PC-3 (cell line): ENCODE data around the gene ODC1. TPM values are rescaled to one million over a fixed set of nuclear protein-coding genes. Genes with fewer than 3 reads are reported as not detected.

ENCODE experiments used
- ATAC-seq: fragments of 200-7000 bp; cut with Tn5 transposase; 2 replicates; pipeline ENCODE4 v1.9.1; 2020; ENCODE audit warnings: mild to moderate bottlenecking, moderate library complexity
- BruUV-seq: library from RNA; stranded (reverse); fragments of 400-500 nt; replicated peaks from 2 replicates; lab custom pipeline; 2021; lab: Mats Ljungman, UMichigan
- CTCF ChIA-PET: fragments of 300-600 bp; sonication (Branson Sonifier 250); formaldehyde crosslinking; loops from one replicate; lab custom pipeline; 2022; ENCODE audit warnings: antibody characterized with exemption; lab: Charles Lee
- POLR2A ChIA-PET: fragments of 300-600 bp; sonication (Branson Sonifier 250); formaldehyde crosslinking; loops from one replicate; lab custom pipeline; 2022; ENCODE audit warnings: antibody characterized with exemption; ENCODE audit not compliant: unreplicated experiment; lab: Charles Lee
- DNase-seq: peaks from one replicate; pipeline ENCODE4 v3.0.0-alpha.2; 2015
- H2AFZ ChIP-seq: fragments of 300-600 bp; sonication (generic); 2 replicates; pipeline ENCODE4 v1.6.0; 2016; ENCODE audit warnings: antibody characterized with exemption, low read length
- H3F3A ChIP-seq: fragments of 300-600 bp; sonication (generic); one replicate; pipeline ENCODE4 v1.6.0; 2017; ENCODE audit warnings: antibody characterized with exemption, low read length, control low read depth, mild to moderate bottlenecking; ENCODE audit not compliant: unreplicated experiment
- H3K27ac ChIP-seq: fragments of 300-600 bp; sonication (generic); 2 replicates; pipeline ENCODE4 v1.5.1; 2016; ENCODE audit warnings: mild to moderate bottlenecking, low read length
- H3K27me3 ChIP-seq: fragments of 300-600 bp; sonication (generic); 2 replicates; pipeline ENCODE4 v1.6.1; 2016; ENCODE audit warnings: low read length, mixed read lengths
- H3K36me3 ChIP-seq: fragments of 300-600 bp; sonication (generic); 2 replicates; pipeline ENCODE4 v1.6.1; 2016; ENCODE audit warnings: low read depth, mixed run types, low read length, mixed read lengths
- H3K4me1 ChIP-seq: fragments of 300-600 bp; sonication (generic); 2 replicates; pipeline ENCODE4 v1.5.1; 2016; ENCODE audit warnings: low read length; ENCODE audit not compliant: insufficient read depth
- H3K4me2 ChIP-seq: fragments of 300-600 bp; sonication (generic); 2 replicates; pipeline ENCODE4 v1.6.0; 2016; ENCODE audit warnings: low read length
- H3K4me3 ChIP-seq: fragments of 300-600 bp; sonication (generic); 2 replicates; pipeline ENCODE4 v1.5.1; 2016; ENCODE audit warnings: mild to moderate bottlenecking, low read length, mixed read lengths
- H3K79me2 ChIP-seq: fragments of 300-600 bp; sonication (generic); 2 replicates; pipeline ENCODE4 v1.6.1; 2017; ENCODE audit warnings: low read length, mixed read lengths
- H3K9ac ChIP-seq: fragments of 300-600 bp; sonication (generic); 2 replicates; pipeline ENCODE4 v1.6.0; 2016; ENCODE audit warnings: mild to moderate bottlenecking, low read length
- H3K9me2 ChIP-seq: fragments of 300-600 bp; sonication (generic); replicated peaks from 2 replicates; pipeline ENCODE4 v1.6.1; 2016; ENCODE audit warnings: mixed run types, low read length, mixed read lengths
- H3K9me3 ChIP-seq: fragments of 300-600 bp; sonication (generic); 2 replicates; pipeline ENCODE4 v1.6.1; 2016; ENCODE audit warnings: low read length, mixed read lengths
- H4K20me1 ChIP-seq: fragments of 300-600 bp; sonication (generic); 2 replicates; pipeline ENCODE4 v1.6.1; 2016; ENCODE audit warnings: low read length, mixed read lengths
- EZH2 ChIP-seq: fragments of 300-600 bp; sonication (generic); IDR thresholded peaks from one replicate; pipeline ENCODE4 v1.6.1; 2017; ENCODE audit warnings: antibody characterized with exemption, mild to moderate bottlenecking, low read length; ENCODE audit not compliant: unreplicated experiment
- EZH2phosphoT487 ChIP-seq: fragments of 300-600 bp; sonication (generic); IDR thresholded peaks from 2 replicates; pipeline ENCODE4 v1.6.1; 2018; ENCODE audit warnings: mild to moderate bottlenecking, antibody characterized with exemption, low read length, borderline replicate concordance
- intact Hi-C: fragments of 100-400 bp; cut with micrococcal nuclease; formaldehyde crosslinking; loops from 2 replicates; pipeline ENCODE4 v1.9.0; 2023
- total RNA-seq: library from RNA; depleted of rRNA; stranded (reverse); fragments of >200 nt; gene quantifications from 2 replicates; pipeline ENCODE4 v1.2.3, GENCODE V29; 2014
- TF ChIP-seq, protein P1 (sequence below): fragments of 300-600 bp; sonication (generic); conservative IDR thresholded peaks from 2 replicates; pipeline ENCODE4 v1.5.1; 2017; ENCODE audit warnings: antibody characterized with exemption, low read depth, mild to moderate bottlenecking, low read length

Gene ODC1
- total RNA-seq, 1 experiment from 2014 or later = 712 TPM

DNA sequence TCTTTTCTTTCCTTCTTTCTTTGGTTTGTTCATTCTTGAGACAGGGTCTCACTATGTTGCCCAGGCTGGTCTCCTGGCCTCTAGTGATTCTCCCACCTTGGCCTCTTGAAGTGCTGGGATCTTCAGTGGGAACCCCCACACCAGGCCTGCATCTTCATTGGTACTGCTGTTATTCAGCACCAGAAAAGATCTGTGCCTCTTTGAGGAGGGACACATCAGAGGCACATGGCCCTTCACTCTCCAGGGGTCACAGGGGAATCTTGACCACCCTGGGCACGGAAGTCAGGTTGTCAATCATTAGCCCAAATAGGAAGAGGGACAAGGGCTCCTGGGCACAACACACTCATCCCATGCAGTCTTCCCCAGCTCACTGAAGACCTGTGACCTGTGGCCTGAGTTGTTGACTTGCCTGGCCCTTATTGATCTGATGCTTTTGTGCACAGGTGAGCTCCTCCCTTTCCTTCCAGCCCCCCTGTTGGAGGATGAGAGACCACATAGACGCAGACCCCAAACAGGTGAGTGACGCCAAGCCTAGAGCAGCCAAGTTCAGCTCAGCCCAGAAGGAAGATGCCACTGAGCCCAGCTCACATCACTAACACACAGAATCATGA lies 33.0 kb upstream of the ODC1 start:
- H3K9me2 ChIP-seq = no peaks in the 10 kb centered on the region
- no peak overlapping the region for H3K4me2 ChIP-seq
- ChIA-PET POLR2A (no interaction called here), CTCF (no interaction called here)
- H2AFZ ChIP-seq = no peak overlapping the region
- H3K9ac ChIP-seq = no peak overlapping the region
- ATAC-seq (no peak), DNase-seq (no peak)
- no TSS peak for BruUV-seq
- no peaks in the 10 kb centered on the region for H3K36me3 ChIP-seq
- H3K27ac ChIP-seq = no peak overlapping the region
- H3K27me3 ChIP-seq = no peaks in the 10 kb centered on the region
- TF ChIP-seq EZH2phosphoT487 (no peak), EZH2 (no peak)
- TF ChIP-seq, protein P1, sequence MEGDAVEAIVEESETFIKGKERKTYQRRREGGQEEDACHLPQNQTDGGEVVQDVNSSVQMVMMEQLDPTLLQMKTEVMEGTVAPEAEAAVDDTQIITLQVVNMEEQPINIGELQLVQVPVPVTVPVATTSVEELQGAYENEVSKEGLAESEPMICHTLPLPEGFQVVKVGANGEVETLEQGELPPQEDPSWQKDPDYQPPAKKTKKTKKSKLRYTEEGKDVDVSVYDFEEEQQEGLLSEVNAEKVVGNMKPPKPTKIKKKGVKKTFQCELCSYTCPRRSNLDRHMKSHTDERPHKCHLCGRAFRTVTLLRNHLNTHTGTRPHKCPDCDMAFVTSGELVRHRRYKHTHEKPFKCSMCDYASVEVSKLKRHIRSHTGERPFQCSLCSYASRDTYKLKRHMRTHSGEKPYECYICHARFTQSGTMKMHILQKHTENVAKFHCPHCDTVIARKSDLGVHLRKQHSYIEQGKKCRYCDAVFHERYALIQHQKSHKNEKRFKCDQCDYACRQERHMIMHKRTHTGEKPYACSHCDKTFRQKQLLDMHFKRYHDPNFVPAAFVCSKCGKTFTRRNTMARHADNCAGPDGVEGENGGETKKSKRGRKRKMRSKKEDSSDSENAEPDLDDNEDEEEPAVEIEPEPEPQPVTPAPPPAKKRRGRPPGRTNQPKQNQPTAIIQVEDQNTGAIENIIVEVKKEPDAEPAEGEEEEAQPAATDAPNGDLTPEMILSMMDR = no peak
- no peaks in the 10 kb centered on the region for H3F3A ChIP-seq
- no peaks in the 10 kb centered on the region for H3K4me1 ChIP-seq
- H3K4me3 ChIP-seq = no peak overlapping the region
- H4K20me1 ChIP-seq = no peaks in the 10 kb centered on the region
- intact Hi-C loops = no loop called here
- no peaks in the 10 kb centered on the region for H3K9me3 ChIP-seq
- H3K79me2 ChIP-seq = no peaks in the 10 kb centered on the region

DNA sequence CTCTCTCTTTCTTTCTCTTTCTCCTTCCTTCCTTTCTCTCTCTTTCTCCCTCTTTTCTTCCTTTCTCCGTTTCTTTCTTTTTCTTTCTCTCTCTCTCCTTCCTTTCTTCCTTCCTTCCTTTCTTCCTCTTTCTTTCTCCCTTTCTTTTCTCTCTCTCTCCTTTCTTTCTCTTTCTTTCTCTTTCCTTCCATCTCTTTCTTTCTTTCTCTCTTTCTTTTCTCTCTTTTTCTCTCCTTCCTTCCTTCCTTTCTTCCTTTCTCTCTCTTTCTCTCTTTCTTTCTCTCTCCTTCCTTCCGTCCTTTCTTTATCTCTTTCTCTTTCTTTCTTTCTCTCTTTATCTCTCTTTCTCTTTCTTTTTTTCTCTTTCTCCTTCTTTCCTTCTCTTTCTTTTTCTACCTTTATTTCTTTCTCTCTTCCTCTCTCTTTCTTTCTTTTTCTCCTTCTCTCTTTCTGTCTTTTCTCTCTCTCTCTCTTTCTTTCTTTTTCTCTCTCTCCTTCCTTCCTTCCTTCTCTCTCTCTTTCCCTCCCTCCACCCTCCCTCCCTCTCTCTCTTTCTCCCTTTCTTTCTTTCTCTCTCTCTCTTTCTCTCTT lies 32.3 kb upstream of the ODC1 start:
- DNase-seq (no peak), ATAC-seq (no peak)
- no peaks in the 10 kb centered on the region for H3F3A ChIP-seq
- BruUV-seq = no TSS peak
- POLR2A ChIA-PET = no interaction called here
- no peaks in the 10 kb centered on the region for H3K79me2 ChIP-seq
- H4K20me1 ChIP-seq = no peaks in the 10 kb centered on the region
- TF ChIP-seq EZH2 = no peak
- TF ChIP-seq, protein P1 = no peak
- no peak for TF ChIP-seq EZH2phosphoT487
- H3K9me3 ChIP-seq = no peaks in the 10 kb centered on the region
- H3K9me2 ChIP-seq = no peaks in the 10 kb centered on the region
- intact Hi-C loops = no loop called here
- no peaks in the 10 kb centered on the region for H3K4me1 ChIP-seq
- no peaks in the 10 kb centered on the region for H3K27me3 ChIP-seq
- H3K36me3 ChIP-seq = no peaks in the 10 kb centered on the region
- no peak overlapping the region for H3K27ac ChIP-seq
- no peak overlapping the region for H3K9ac ChIP-seq
- CTCF ChIA-PET = no interaction called here
- no peak overlapping the region for H2AFZ ChIP-seq
- H3K4me3 ChIP-seq = no peak overlapping the region
- no peak overlapping the region for H3K4me2 ChIP-seq

DNA sequence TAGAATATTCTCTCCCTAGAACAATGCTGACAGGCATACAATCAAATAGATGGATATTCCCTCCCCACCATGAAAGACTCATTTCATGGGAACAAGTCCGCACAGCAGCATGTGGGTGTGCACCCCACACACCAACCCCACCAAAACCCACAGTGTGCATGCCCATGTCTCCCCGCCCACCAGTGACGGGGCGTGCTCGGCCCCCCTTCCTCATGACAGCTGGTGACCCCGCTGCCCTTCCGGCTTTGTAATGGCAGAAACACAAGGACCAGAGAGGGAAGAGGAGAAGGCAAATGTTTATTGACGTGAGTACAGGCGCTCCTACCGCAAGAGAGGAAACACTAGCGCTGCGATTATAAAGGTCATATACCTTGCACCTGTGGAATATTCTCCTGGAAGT lies 30.8 kb upstream of the ODC1 start:
- DNase-seq = no peak
- Histone ChIP-seq H4K20me1 (no peaks in the 10 kb centered on the region), H3K9ac (no peak overlapping the region), H3K27ac (no peak overlapping the region), H2AFZ (no peak overlapping the region), H3K9me3 (no peaks in the 10 kb centered on the region), H3F3A (no peaks in the 10 kb centered on the region), H3K36me3 (no peaks in the 10 kb centered on the region), H3K79me2 (no peaks in the 10 kb centered on the region), H3K4me1 (no peaks in the 10 kb centered on the region), H3K9me2 (no peaks in the 10 kb centered on the region), H3K4me3 (no peak overlapping the region), H3K4me2 (no peak overlapping the region), H3K27me3 (no peaks in the 10 kb centered on the region)
- no peak for TF ChIP-seq EZH2phosphoT487
- no peak for TF ChIP-seq EZH2
- TF ChIP-seq, protein P1 = no peak
- intact Hi-C loops = no loop called here
- BruUV-seq = no TSS peak
- ChIA-PET CTCF (no interaction called here), POLR2A (no interaction called here)
- ATAC-seq = no peak
